GM21717 (cell line): ENCODE data around the gene INS.

Experiments
- ATAC-seq: cut with Tn5 transposase; IDR thresholded peaks from one replicate; pipeline ENCODE4 v1.9.1; 2021; ENCODE audit warnings: mild to moderate bottlenecking, moderate library complexity; ENCODE audit not compliant: unreplicated experiment

INS gene

DNA sequence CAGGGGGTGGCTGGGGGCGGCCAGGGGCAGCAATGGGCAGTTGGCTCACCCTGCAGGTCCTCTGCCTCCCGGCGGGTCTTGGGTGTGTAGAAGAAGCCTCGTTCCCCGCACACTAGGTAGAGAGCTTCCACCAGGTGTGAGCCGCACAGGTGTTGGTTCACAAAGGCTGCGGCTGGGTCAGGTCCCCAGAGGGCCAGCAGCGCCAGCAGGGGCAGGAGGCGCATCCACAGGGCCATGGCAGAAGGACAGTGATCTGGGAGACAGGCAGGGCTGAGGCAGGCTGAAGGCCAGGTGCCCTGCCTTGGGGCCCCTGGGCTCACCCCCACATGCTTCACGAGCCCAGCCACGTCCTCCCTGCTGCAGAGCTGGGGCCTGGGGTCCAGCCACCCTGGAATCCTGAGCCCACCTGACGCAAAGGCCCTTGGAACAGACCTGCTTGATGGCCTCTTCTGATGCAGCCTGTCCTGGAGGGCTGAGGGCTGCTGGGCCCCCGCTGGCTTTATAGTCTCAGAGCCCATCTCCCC is at the start of gene INS:
Gene INS (minus strand): TSS at position 474 of the 524 bp plus-strand sequence. CDS start 238 bp downstream, at position 236.
- ATAC-seq = no peak

- no peak for ATAC-seq
Observed at GRCh38 chr11:2210366-2211112, 49.5 kb upstream of the INS start.

- ATAC-seq = no peak
Observed at GRCh38 chr11:2209900-2210321, 48.9 kb upstream of the INS start.

DNA sequence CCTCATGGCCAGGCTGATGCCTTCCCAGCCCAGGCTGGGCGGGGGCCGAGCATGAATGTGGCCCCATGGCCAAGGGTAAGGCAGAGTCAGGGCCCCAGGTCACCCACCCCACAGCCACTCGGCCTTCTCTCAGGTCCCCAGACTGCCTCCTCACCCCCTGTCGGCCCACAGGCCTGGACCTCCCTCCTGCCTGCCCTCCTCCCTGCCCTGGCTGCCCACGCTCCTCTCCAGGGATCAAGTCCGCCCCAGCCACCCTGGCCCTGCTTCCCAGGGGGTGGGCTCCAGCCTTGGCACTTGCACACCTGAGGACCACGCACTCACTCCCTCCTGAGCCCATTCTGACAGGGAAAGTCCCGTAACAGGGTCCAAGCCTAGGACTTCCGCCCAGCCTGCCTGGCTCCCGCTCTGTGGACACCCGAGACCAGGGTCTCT is 48.4 kb upstream of the INS start:
- ATAC-seq = no peak

- ATAC-seq = no peak
Observed at GRCh38 chr11:2208691-2209369, 47.8 kb upstream of the INS start.

GRCh38 chr11:2207773-2208621 is 47.0 kb upstream of the INS start:
- no peak for ATAC-seq

GRCh38 chr11:2207212-2207611 is 46.2 kb upstream of the INS start:
- no peak for ATAC-seq

DNA sequence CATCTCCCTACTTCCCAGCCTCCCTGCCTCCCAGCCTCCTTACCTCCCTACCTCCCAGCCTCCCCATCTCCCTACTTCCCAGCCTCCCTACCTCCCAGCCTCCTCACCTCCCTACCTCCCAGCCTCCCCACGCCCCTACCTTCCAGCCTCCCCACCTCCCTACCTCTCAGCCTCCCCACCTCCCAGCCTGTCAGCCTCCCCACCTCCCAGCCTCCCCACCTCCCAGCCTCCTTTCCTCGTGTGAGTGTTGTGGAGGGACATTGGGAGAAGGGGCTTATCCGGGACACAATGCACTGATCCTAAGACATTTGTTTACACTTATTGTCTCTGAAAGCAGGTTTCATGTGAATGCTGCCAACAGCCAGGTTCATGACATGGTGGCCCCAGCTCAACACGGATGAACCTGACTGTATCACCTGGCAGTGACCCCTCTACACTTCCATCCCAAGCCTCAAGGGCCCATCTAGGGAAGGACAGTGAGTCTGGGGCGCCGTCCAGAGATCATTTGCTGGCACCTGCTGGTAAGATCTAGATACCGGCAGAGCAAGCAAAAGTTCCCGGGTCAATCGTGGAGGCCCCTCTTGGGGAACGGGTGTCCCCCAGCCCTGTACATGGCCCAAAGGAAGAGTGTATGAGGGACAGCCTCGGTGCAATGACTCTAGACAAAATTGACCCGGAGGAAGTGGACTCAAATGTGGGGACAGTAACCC is 45.1 kb upstream of the INS start:
- no peak for ATAC-seq

DNA sequence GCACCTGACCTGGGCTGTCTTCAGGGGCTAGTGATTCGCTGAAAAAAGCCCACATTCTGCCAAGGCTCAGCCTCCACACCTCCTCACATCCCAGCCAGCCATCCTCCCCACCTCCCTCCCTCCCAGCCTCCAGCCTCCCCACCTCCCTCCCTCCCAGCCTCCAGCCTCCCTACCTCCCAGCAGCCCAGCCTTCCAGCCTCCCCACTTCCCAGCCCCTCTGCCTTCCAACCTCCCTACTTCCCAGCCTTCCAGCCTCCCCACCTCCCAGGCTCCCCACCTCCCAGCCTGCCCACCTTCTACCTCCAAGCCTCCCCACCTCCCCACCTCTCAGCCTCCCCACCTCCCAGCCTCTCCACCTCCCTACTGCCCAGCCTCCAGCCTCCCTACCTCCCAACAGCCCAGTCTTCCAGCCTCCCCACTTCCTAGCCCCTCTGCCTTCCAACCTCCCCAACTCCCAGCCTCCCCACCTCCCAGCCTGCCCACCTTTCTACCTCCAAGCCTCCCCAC is 44.3 kb upstream of the INS start:
- ATAC-seq = no peak

DNA sequence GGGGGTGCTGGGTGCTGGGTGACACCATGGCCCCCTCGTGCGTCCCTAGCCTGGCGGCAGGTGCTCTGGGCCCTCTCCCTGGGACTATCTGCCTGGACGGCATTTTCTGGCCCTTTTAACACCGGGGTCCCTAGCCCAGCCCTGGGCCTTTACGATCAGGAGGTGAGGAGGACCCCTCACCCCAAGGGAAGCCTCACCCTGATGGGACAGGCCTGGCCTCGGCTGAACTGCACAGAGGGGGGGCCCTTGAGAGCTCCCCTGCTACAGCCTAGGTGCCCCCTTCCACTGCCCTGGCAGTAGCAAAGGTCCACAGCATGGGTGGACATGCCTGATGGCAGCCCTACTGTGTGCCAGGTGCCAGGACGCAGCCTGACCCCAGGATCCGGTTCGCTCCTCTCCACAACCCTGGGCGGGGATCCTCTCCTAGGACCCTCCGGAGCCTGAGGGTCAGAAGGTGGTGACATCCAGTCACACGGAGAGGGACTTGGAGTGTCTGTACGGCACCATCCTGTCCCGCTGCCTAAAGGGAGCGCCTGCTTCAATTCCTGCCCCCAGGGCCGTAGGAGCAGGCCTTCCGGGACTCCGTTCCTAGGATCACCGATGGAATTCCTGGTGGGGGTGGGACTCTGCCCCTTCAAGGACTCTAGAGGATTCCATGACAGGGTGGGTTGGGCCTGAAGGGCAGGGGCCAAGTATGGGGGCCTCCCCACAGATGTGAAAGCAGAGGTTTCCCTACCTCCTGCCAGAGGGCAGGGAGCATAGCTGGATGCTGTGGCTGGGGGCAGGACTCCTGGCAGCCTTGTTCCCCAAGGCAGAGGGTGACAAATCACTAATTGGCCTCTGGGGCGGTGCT is 43.6 kb upstream of the INS start:
- ATAC-seq = no peak

DNA sequence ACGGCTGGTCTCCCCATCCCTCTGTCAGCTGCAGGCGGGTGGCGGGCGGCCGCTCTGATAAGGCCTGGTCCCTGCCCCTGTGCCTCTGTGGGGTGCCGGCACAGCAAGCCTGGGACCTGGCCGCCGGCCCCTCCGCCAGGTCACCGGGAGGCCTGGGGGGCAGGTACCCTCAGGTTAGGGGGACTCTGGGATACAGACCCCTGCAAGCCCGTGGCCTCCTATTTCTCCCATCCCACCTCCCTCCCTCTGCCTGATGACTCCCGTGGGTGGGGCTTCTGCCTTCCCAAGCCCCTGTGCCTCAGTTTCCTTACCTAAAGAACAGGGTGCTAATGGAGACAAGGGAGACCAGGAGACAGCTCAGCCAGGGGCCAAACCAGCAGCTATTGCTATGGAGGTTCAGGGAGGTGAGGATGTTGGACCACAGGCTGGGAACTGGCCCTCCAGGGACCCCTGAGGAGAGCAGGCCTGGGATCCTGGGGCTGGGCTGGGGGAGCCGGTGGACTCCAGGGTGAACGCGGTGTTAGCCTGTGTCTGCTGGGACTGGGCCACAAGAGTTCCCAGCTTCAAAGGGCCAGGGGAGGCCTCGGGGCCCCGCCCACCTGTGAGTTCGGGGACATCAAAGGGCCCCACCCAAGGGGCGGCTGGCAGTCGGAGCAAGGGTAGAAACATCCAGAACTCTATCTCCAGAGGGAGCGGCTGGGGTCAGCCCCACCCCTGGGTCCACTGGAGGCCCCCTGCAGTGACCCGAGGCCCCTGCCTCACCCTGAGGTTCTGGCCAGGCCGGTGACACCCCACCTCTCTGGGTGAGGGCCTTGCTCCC is 42.6 kb upstream of the INS start:
- ATAC-seq = no peak

DNA sequence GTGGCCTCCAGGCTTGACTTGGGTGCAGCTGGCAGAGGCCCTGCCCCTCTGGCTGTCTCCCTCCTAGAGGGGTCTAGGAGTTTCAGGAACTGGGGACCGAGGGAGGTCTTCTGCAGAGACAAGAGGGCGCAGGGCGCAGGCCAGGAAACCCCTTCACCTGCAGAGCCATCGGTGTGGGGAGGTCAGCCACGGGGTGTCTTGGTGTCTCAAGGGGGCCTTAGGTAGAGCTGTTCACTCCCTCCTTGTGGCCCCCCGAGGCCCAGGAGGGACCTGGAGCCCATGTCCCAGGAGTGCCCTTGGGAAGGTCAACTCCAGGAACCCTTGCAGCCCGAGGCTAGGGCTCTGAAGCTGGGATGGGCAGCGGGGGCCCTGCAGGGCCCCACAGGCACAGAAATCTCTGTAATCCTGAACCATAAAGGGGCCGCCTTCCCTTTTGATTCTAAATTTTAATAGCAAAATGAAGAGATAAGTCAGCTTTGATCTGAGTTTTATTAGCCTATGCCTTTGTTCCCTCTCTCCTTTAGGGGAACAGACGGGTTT is 42.0 kb upstream of the INS start:
- no peak for ATAC-seq

GRCh38 chr11:2202071-2202899 is 41.3 kb upstream of the INS start:
- no peak for ATAC-seq

DNA sequence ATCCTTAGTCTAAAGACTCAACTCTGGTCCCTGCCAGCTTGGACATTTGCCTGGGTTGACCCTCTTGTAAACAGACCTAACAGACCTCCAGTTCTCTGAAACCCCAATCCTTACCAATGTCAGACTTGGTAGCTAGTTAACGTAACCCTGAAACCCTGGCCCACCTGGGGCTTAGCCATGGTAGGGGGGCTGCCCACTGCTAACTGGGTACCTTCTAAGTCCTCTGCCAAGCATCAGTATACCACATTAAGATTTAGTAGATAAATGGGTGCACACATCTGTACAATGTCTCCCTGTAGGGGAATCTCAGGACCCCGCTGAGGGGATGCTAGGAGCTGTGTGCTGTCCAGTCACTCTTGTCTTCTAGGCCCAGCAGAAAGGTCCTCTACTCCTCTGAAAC is 40.5 kb upstream of the INS start:
- no peak for ATAC-seq

- ATAC-seq = no peak
Observed at GRCh38 chr11:2200957-2201519, 40.0 kb upstream of the INS start.

DNA sequence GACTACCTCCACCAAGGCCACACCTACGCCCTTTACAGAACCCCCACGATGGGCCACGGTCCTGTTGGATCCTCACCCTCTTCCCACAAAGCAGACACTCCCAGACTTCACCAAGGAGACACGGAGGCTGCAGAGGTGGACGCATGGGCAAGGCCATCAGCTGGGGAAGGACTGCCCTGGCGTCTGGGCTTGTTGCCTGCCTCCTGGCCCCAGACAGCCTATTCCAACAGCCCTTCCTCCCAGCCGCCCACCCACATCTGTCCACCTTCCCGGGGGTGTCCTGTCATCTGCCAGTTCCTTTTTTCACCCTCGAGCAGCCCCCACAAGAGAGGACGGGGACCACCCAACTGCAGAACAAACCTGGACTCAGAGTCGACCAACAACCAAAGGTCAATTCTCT is 39.5 kb upstream of the INS start:
- no peak for ATAC-seq
